Measurements from ENCODE around the gene KLF9. TPM values are rescaled to one million over a fixed set of nuclear protein-coding genes. Genes with fewer than 3 reads are reported as not detected.

The KLF9 gene
- total RNA-seq, 1 experiment from 2014 or later: 0.44 TPM

DNA sequence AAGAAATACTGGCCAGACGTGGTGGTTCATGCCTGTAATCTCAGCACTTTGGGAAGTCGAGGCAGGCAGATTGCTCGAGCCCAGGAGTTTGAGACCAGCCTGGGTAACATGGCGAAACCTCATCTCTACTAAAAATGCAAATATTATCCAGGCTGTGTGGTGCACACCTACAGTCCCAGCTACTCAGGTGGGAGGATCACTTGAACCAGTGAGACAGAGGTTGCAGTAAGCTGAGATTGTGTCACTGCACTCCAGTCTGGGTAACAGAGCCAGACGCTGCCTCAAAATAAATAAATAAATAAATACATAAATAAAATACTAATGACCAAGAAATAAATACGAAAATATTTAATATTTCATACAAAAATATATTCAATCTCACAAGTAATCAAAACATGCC lies 18.8 kb downstream of the KLF9 start:
- 0 out of 2 replicates have a peak, but pooled peaks cover 6% of the 10 kb centered on the region for H3K27me3 ChIP-seq (ENCODE audit: low read length)
- intact Hi-C loops (cut with micrococcal nuclease): no loop called here
- no peaks in the 10 kb centered on the region for H3K9me3 ChIP-seq (ENCODE audit: low read length)
- DNase-seq: no peak
- no peaks in the 10 kb centered on the region for H3F3A ChIP-seq (ENCODE audit: low read length, unreplicated experiment)
- H3K4me2 ChIP-seq (ENCODE audit: low read length): no peak overlapping the region
- ATAC-seq: no peak
- ChIA-PET CTCF (no interaction called here), POLR2A (ENCODE audit: unreplicated experiment) (no interaction called here)
- H3K9me2 ChIP-seq (replicated peaks; ENCODE audit: low read length): no peaks in the 10 kb centered on the region
- no peaks in the 10 kb centered on the region for H4K20me1 ChIP-seq (ENCODE audit: low read length)
- H3K4me3 ChIP-seq (ENCODE audit: low read length): no peak overlapping the region
- TF ChIP-seq EZH2phosphoT487 (IDR thresholded peaks at IDR 0.05; ENCODE audit: borderline replicate concordance, low read length): no peak
- TF ChIP-seq, protein P1, sequence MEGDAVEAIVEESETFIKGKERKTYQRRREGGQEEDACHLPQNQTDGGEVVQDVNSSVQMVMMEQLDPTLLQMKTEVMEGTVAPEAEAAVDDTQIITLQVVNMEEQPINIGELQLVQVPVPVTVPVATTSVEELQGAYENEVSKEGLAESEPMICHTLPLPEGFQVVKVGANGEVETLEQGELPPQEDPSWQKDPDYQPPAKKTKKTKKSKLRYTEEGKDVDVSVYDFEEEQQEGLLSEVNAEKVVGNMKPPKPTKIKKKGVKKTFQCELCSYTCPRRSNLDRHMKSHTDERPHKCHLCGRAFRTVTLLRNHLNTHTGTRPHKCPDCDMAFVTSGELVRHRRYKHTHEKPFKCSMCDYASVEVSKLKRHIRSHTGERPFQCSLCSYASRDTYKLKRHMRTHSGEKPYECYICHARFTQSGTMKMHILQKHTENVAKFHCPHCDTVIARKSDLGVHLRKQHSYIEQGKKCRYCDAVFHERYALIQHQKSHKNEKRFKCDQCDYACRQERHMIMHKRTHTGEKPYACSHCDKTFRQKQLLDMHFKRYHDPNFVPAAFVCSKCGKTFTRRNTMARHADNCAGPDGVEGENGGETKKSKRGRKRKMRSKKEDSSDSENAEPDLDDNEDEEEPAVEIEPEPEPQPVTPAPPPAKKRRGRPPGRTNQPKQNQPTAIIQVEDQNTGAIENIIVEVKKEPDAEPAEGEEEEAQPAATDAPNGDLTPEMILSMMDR (conservative IDR thresholded peaks at IDR 0.05; ENCODE audit: low read depth, low read length): no peak
- no peak for TF ChIP-seq EZH2 (IDR thresholded peaks at IDR 0.05; ENCODE audit: low read length, unreplicated experiment)
- H3K36me3 ChIP-seq (ENCODE audit: low read depth, low read length): no peaks in the 10 kb centered on the region
- no peak overlapping the region for H3K9ac ChIP-seq (ENCODE audit: low read length)
- H3K27ac ChIP-seq (ENCODE audit: low read length): no peak overlapping the region
- no peak overlapping the region for H2AFZ ChIP-seq (ENCODE audit: low read length)
- H3K4me1 ChIP-seq (ENCODE audit: insufficient read depth, low read length): no peaks in the 10 kb centered on the region
- no peaks in the 10 kb centered on the region for H3K79me2 ChIP-seq (ENCODE audit: low read length)
- no TSS peak for BruUV-seq (replicated peaks)

DNA sequence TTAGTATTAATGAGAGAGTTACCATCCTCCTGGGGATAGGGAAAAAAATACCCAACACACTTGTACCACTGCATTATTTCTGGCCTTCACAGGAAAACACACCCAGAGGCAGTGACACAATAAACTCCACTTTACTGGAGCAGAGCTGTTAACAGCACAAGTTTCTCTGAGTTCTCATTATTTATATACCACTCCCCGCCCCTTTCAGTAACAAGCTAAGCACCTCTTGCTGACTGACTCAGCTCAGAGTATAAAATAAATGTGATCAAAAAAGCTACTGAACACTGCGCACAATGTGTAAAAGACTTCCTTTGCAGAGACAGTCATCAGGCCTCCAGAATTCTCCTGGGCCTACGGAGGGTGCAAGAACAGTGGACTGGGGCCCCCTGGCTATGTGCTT lies 21.6 kb downstream of the KLF9 start:
- BruUV-seq (replicated peaks): no TSS peak
- POLR2A ChIA-PET (ENCODE audit: unreplicated experiment): no interaction called here
- intact Hi-C loops (cut with micrococcal nuclease): no loop called here

DNA sequence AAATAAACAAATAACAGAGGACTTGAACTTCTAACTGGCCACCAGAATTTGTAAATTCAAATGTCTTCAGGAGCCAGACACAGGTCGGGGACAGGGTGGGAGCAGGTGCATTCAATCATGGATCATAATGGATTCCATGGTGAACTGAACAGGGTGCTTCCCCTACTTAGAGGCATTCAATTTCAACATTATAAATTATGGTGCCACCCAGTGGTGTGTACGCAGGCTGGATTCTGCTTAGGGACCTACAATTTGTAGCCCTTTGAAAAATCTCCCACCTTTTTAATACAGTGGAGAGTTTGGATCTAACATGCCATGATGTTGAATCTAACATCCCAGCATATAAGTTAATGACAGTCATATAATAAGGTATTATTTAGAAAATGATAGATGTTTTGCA lies 22.3 kb downstream of the KLF9 start:
- BruUV-seq (replicated peaks): no TSS peak
- H3K4me3 ChIP-seq (ENCODE audit: low read length): no peak overlapping the region
- H3K4me1 ChIP-seq (ENCODE audit: insufficient read depth, low read length): no peaks in the 10 kb centered on the region
- 0 out of 2 replicates have a peak, but pooled peaks cover 6% of the 10 kb centered on the region for H3K27me3 ChIP-seq (ENCODE audit: low read length)
- CTCF ChIA-PET: no interaction called here
- no peak overlapping the region for H3K9ac ChIP-seq (ENCODE audit: low read length)
- H3F3A ChIP-seq (ENCODE audit: low read length, unreplicated experiment): no peaks in the 10 kb centered on the region
- H3K9me3 ChIP-seq (ENCODE audit: low read length): no peaks in the 10 kb centered on the region
- intact Hi-C loops (cut with micrococcal nuclease): no loop called here
- H4K20me1 ChIP-seq (ENCODE audit: low read length): no peaks in the 10 kb centered on the region
- peak; percentile 68 for ATAC-seq
- H3K36me3 ChIP-seq (ENCODE audit: low read depth, low read length): no peaks in the 10 kb centered on the region
- H3K9me2 ChIP-seq (replicated peaks; ENCODE audit: low read length): no peaks in the 10 kb centered on the region
- H3K79me2 ChIP-seq (ENCODE audit: low read length): no peaks in the 10 kb centered on the region
- TF ChIP-seq, protein P1 (conservative IDR thresholded peaks at IDR 0.05; ENCODE audit: low read depth, low read length): peak; percentile 49
- TF ChIP-seq EZH2phosphoT487 (IDR thresholded peaks at IDR 0.05; ENCODE audit: borderline replicate concordance, low read length) (no peak), EZH2 (IDR thresholded peaks at IDR 0.05; ENCODE audit: low read length, unreplicated experiment) (no peak)
- no peak overlapping the region for H2AFZ ChIP-seq (ENCODE audit: low read length)
- POLR2A ChIA-PET (ENCODE audit: unreplicated experiment): no interaction called here
- H3K4me2 ChIP-seq (ENCODE audit: low read length): no peak overlapping the region
- peak; percentile 13 for DNase-seq
- H3K27ac ChIP-seq (ENCODE audit: low read length): no peak overlapping the region

More for the DNA sequence above, 21.6 kb downstream of the KLF9 start:
- no peak for ATAC-seq
- no peaks in the 10 kb centered on the region for H3K79me2 ChIP-seq (ENCODE audit: low read length)
- H3K36me3 ChIP-seq (ENCODE audit: low read depth, low read length): no peaks in the 10 kb centered on the region
- H4K20me1 ChIP-seq (ENCODE audit: low read length): no peaks in the 10 kb centered on the region
- no peak overlapping the region for H2AFZ ChIP-seq (ENCODE audit: low read length)
- no peaks in the 10 kb centered on the region for H3K4me1 ChIP-seq (ENCODE audit: insufficient read depth, low read length)
- H3F3A ChIP-seq (ENCODE audit: low read length, unreplicated experiment): no peaks in the 10 kb centered on the region
- CTCF ChIA-PET: no interaction called here
- 0 out of 2 replicates have a peak, but pooled peaks cover 6% of the 10 kb centered on the region for H3K27me3 ChIP-seq (ENCODE audit: low read length)
- no peak for TF ChIP-seq EZH2 (IDR thresholded peaks at IDR 0.05; ENCODE audit: low read length, unreplicated experiment)
- no peak for TF ChIP-seq EZH2phosphoT487 (IDR thresholded peaks at IDR 0.05; ENCODE audit: borderline replicate concordance, low read length)
- TF ChIP-seq, protein P1 (conservative IDR thresholded peaks at IDR 0.05; ENCODE audit: low read depth, low read length): no peak
- no peak overlapping the region for H3K4me3 ChIP-seq (ENCODE audit: low read length)
- H3K9me3 ChIP-seq (ENCODE audit: low read length): no peaks in the 10 kb centered on the region
- no peaks in the 10 kb centered on the region for H3K9me2 ChIP-seq (replicated peaks; ENCODE audit: low read length)
- no peak overlapping the region for H3K9ac ChIP-seq (ENCODE audit: low read length)
- H3K27ac ChIP-seq (ENCODE audit: low read length): no peak overlapping the region
- no peak for DNase-seq
- H3K4me2 ChIP-seq (ENCODE audit: low read length): no peak overlapping the region
